Caco-2 (cell line): ENCODE results near the gene EXOC6B. TPM values are rescaled to one million over a fixed set of nuclear protein-coding genes. Genes with fewer than 3 reads are reported as not detected.

Source experiments
- BruUV-seq: library from RNA; stranded (reverse); fragments of 400-500 nt; replicated peaks from 2 replicates; lab custom pipeline; 2021; lab: Mats Ljungman, UMichigan
- CTCF ChIA-PET: fragments of 300-600 bp; sonication (Branson Sonifier 250); formaldehyde crosslinking; loops from one replicate; lab custom pipeline; 2022; ENCODE audit warnings: antibody characterized with exemption; lab: Charles Lee
- POLR2A ChIA-PET: fragments of 300-600 bp; sonication (Branson Sonifier 250); formaldehyde crosslinking; loops from one replicate; lab custom pipeline; 2022; ENCODE audit warnings: antibody characterized with exemption; lab: Charles Lee
- DNase-seq, 2 experiments: peaks; one replicate each; pipeline versions ENCODE4 v3.0.0 to v3.0.0-alpha.2; 2020 to 2022
- H3K27me3 ChIP-seq: replicated peaks from 2 replicates; pipeline ENCODE4 v1.6.0; 2011; ENCODE audit warnings: low read length; ENCODE audit not compliant: control insufficient read depth, insufficient read depth
- H3K36me3 ChIP-seq: 2 replicates; pipeline ENCODE4 v1.5.1; 2011; ENCODE audit warnings: low read length; ENCODE audit not compliant: control insufficient read depth, insufficient read depth
- H3K4me1 ChIP-seq: fragments of 250-450 bp; sonication (Bioruptor Pico); 2 replicates; pipeline ENCODE4 v1.5.1; 2020; ENCODE audit warnings: mild to moderate bottlenecking
- H3K4me3 ChIP-seq: 2 replicates; pipeline ENCODE4 v1.5.1; 2011; ENCODE audit warnings: low read depth, mild to moderate bottlenecking, control low read depth, low read length
- H3K9me3 ChIP-seq: fragments of 250-450 bp; sonication (Bioruptor Pico); 2 replicates; pipeline ENCODE4 v1.5.1; 2020; ENCODE audit warnings: mild to moderate bottlenecking, moderate library complexity
- H3K27ac Mint-ChIP-seq: one replicate; pipeline ENCODE4 v1.8.0; 2022; ENCODE audit warnings: mixed read lengths; ENCODE audit not compliant: unreplicated experiment
- H3K27me3 Mint-ChIP-seq: one replicate; pipeline ENCODE4 v1.8.0; 2022; ENCODE audit warnings: mixed read lengths; ENCODE audit not compliant: insufficient read depth, unreplicated experiment
- H3K36me3 Mint-ChIP-seq: one replicate; pipeline ENCODE4 v1.8.0; 2022; ENCODE audit warnings: mild to moderate bottlenecking, mixed read lengths; ENCODE audit not compliant: insufficient read depth, unreplicated experiment
- H3K4me1 Mint-ChIP-seq: one replicate; pipeline ENCODE4 v1.8.0; 2022; ENCODE audit warnings: low read depth, mixed read lengths; ENCODE audit not compliant: unreplicated experiment
- H3K4me3 Mint-ChIP-seq: one replicate; pipeline ENCODE4 v1.8.0; 2022; ENCODE audit warnings: mild to moderate bottlenecking, moderate library complexity, mixed read lengths; ENCODE audit not compliant: unreplicated experiment
- H3K9me3 Mint-ChIP-seq: one replicate; pipeline ENCODE4 v1.8.0; 2022; ENCODE audit warnings: mixed read lengths; ENCODE audit not compliant: unreplicated experiment
- intact Hi-C: fragments of 100-400 bp; cut with micrococcal nuclease; formaldehyde crosslinking; loops from one replicate; pipeline ENCODE4 v1.10.0; 2022; ENCODE audit not compliant: unreplicated experiment
- total RNA-seq: library from RNA; stranded (reverse); gene quantifications from 2 replicates; pipeline ENCODE4 v1.2.3, GENCODE V29; 2022
- TF ChIP-seq, protein P1 (sequence below), 2 experiments: fragments of 200-600 bp in 1 of 2; IDR thresholded peaks; 1 replicate in 1 of 2; 2 replicates in 1 of 2; pipeline versions ENCODE4 v1.5.1 to v1.8.0; 2011 to 2022; ENCODE audit warnings: antibody characterized with exemption in 1 of 2, control low read depth in 1 of 2, inconsistent platforms in 1 of 2, low read depth in 1 of 2, low read length in 1 of 2, mild to moderate bottlenecking in 1 of 2, moderate library complexity in 1 of 2; ENCODE audit not compliant: insufficient read depth in 1 of 2, severe bottlenecking in 1 of 2, unreplicated experiment in 1 of 2

EXOC6B gene
- total RNA-seq, 1 experiment from 2014 or later, result 36.1 TPM

DNA sequence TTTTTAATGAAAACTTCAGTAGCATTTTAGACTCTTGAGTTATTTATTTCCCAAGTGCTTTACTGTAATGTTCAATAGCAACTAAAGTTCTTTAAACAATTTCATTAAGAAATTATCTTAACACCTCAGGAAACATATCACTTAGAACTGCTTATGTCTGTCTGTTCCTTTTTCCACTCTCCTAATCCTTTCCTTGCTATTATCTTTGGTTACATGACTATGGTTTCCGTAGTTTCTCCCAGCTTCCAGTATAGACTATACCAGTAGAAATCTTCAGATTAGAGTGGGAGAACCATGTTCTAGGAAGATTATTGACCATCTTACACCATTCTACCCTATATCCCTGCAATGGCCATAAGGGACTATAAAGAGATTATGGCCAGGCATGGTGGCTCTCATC is 280.0 kb downstream of the EXOC6B start:
- no peak overlapping the region for H3K4me3 Mint-ChIP-seq
- H3K27me3 Mint-ChIP-seq, result no peaks in the 10 kb centered on the region
- peaks cover 34% of the 10 kb centered on the region for H3K4me1 ChIP-seq
- H3K27me3 ChIP-seq, result no peaks in the 10 kb centered on the region
- peaks cover 8% of the 10 kb centered on the region for H3K9me3 ChIP-seq
- ChIA-PET POLR2A (no interaction called here), CTCF (no interaction called here)
- TF ChIP-seq, protein P1, sequence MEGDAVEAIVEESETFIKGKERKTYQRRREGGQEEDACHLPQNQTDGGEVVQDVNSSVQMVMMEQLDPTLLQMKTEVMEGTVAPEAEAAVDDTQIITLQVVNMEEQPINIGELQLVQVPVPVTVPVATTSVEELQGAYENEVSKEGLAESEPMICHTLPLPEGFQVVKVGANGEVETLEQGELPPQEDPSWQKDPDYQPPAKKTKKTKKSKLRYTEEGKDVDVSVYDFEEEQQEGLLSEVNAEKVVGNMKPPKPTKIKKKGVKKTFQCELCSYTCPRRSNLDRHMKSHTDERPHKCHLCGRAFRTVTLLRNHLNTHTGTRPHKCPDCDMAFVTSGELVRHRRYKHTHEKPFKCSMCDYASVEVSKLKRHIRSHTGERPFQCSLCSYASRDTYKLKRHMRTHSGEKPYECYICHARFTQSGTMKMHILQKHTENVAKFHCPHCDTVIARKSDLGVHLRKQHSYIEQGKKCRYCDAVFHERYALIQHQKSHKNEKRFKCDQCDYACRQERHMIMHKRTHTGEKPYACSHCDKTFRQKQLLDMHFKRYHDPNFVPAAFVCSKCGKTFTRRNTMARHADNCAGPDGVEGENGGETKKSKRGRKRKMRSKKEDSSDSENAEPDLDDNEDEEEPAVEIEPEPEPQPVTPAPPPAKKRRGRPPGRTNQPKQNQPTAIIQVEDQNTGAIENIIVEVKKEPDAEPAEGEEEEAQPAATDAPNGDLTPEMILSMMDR (IDR thresholded peaks at IDR 0.05; ENCODE audit: insufficient read depth in 1 of 2, low read depth in 1 of 2, low read length in 1 of 2, severe bottlenecking in 1 of 2, unreplicated experiment in 1 of 2), result no peak
- BruUV-seq, result no TSS peak
- H3K27ac Mint-ChIP-seq, result no peak overlapping the region
- intact Hi-C loops, result no loop called here
- no peaks in the 10 kb centered on the region for H3K36me3 Mint-ChIP-seq
- no peak for DNase-seq
- peaks cover 21% of the 10 kb centered on the region for H3K4me1 Mint-ChIP-seq
- H3K4me3 ChIP-seq, result no peak overlapping the region
- no peaks in the 10 kb centered on the region for H3K36me3 ChIP-seq
- peaks cover 10% of the 10 kb centered on the region for H3K9me3 Mint-ChIP-seq

DNA sequence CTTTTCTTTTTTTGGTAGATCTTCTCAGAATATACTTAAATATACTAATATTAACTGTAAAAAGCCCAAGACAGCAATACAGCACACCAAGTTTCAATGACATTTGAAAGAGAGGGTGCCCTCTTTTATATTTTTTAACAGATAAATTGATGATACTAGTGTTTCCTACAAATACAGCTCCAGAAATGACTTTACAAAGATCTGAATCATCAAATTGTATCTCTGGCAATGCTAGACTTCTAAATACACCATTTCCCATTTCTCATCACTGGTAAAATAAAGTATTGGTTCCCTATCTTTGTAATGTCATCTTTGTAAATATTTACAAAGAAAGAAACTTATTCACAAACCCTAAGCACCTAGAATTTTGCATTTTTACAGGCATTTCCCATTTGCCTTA is 281.3 kb downstream of the EXOC6B start:
- no peak for DNase-seq
- no TSS peak for BruUV-seq
- TF ChIP-seq, protein P1 (IDR thresholded peaks at IDR 0.05; ENCODE audit: insufficient read depth in 1 of 2, low read depth in 1 of 2, low read length in 1 of 2, severe bottlenecking in 1 of 2, unreplicated experiment in 1 of 2), result no peak
- H3K9me3 Mint-ChIP-seq, result peaks cover 10% of the 10 kb centered on the region
- ChIA-PET POLR2A (no interaction called here), CTCF (no interaction called here)
- intact Hi-C loops, result no loop called here
- H3K9me3 ChIP-seq, result peaks cover 6% of the 10 kb centered on the region
- H3K27ac Mint-ChIP-seq, result no peak overlapping the region
- H3K36me3 Mint-ChIP-seq, result no peaks in the 10 kb centered on the region
- no peak overlapping the region for H3K4me3 ChIP-seq
- H3K4me1 Mint-ChIP-seq, result peaks cover 17% of the 10 kb centered on the region
- H3K27me3 ChIP-seq, result no peaks in the 10 kb centered on the region
- H3K27me3 Mint-ChIP-seq, result no peaks in the 10 kb centered on the region
- no peaks in the 10 kb centered on the region for H3K36me3 ChIP-seq
- H3K4me3 Mint-ChIP-seq, result no peak overlapping the region
- peaks cover 31% of the 10 kb centered on the region for H3K4me1 ChIP-seq

DNA sequence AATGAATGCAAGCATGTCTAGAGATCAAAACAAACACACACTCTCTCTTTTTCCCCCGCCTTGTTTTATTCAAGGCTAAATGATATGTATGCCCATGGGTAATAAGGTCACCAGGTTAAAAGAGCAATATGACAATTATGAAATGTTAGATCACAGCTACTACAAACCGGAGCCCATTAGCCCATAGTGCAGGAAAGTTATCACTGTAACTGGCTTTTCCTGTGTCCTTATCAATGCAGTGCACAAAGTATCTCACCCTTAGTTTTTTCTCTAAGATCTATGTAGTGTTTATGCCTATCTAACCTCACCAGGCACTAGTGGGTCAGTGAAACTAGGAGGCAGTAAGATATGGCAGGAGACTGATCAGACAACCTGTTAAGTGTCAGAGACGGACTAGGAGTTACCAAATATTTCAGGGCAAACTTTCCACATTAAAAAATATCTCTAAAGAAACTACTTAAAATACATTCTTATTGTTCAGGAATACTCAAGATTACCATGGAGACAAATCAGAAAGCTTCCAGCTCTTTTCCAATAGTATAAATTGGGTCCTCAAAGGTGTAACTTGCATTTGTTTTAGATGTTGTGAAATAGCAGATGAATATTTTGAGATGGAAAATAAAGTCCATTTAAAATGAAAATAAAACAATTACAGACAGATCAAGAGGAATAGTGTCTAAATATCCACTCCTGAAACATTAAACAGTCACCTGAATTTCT is 282.2 kb downstream of the EXOC6B start:
- Histone ChIP-seq H3K4me3 (no peak overlapping the region), H3K4me1 (peaks cover 22% of the 10 kb centered on the region), H3K9me3 (no peaks in the 10 kb centered on the region), H3K36me3 (no peaks in the 10 kb centered on the region), H3K27me3 (no peaks in the 10 kb centered on the region)
- DNase-seq, result no peak
- Mint-ChIP-seq H3K27me3 (no peaks in the 10 kb centered on the region), H3K4me3 (no peak overlapping the region), H3K4me1 (peaks cover 10% of the 10 kb centered on the region), H3K36me3 (no peaks in the 10 kb centered on the region), H3K9me3 (peaks cover 10% of the 10 kb centered on the region), H3K27ac (no peak overlapping the region)
- ChIA-PET POLR2A (no interaction called here), CTCF (no interaction called here)
- TF ChIP-seq, protein P1 (IDR thresholded peaks at IDR 0.05; ENCODE audit: insufficient read depth in 1 of 2, low read depth in 1 of 2, low read length in 1 of 2, severe bottlenecking in 1 of 2, unreplicated experiment in 1 of 2), result no peak
- BruUV-seq, result no TSS peak
- intact Hi-C loops, result no loop called here
